GM12872 (cell line): ENCODE data around the gene RMND1.
A peak's percentile ranks its signal among the peaks of the same experiment; 100 is the strongest.

Experiments
- TF ChIP-seq, protein P1 (sequence below): IDR thresholded peaks from 3 replicates; pipeline ENCODE4 v1.5.1; 2011; ENCODE audit warnings: low read depth, mild to moderate bottlenecking, low read length, moderate library complexity; ENCODE audit not compliant: insufficient read depth

The RMND1 gene

DNA sequence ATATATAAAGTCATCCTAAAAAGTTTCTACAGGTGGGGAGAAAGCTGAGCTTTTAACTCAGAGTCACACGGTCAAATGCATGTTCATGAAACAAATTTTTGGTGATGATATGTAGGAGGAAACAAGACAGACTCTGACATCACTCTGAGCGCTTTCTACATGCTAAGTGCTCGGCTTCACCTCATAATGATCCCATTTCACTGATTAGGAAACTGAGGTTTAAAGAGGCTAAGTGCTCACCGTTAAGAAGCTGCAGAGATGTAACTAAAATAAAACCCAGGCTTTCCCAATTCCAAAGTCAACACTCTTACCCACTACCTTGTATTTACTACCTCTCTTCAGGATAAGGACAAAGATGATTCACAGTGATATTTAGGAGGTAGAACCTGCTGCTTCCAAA is 4.7 kb downstream of the RMND1 start:
- TF ChIP-seq, protein P1, sequence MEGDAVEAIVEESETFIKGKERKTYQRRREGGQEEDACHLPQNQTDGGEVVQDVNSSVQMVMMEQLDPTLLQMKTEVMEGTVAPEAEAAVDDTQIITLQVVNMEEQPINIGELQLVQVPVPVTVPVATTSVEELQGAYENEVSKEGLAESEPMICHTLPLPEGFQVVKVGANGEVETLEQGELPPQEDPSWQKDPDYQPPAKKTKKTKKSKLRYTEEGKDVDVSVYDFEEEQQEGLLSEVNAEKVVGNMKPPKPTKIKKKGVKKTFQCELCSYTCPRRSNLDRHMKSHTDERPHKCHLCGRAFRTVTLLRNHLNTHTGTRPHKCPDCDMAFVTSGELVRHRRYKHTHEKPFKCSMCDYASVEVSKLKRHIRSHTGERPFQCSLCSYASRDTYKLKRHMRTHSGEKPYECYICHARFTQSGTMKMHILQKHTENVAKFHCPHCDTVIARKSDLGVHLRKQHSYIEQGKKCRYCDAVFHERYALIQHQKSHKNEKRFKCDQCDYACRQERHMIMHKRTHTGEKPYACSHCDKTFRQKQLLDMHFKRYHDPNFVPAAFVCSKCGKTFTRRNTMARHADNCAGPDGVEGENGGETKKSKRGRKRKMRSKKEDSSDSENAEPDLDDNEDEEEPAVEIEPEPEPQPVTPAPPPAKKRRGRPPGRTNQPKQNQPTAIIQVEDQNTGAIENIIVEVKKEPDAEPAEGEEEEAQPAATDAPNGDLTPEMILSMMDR = no peak

DNA sequence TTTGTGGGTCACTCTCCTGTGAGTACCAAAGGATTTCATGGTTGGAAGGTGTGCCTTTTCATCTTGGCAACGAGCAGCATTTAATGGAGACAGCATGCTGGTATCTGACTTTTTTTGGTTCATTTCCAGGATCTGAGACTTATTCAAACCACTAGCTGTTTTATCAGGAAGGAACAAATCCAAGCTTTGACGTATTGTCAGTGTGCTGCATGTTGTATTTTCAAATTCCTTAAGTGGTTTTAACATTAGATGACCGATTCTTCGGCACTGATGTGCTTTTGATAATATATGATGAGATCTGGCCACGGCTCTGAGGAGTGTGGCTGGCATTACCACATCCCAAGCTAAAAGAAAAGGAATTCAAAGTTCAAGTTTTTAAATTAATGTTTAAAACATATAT is 6.4 kb downstream of the RMND1 start:
- TF ChIP-seq, protein P1 = no peak

GRCh38 chr6:151443911-151444621 is 7.9 kb downstream of the RMND1 start:
- TF ChIP-seq, protein P1 = no peak

GRCh38 chr6:151443454-151443853 is 8.5 kb downstream of the RMND1 start:
- TF ChIP-seq, protein P1 = no peak

DNA sequence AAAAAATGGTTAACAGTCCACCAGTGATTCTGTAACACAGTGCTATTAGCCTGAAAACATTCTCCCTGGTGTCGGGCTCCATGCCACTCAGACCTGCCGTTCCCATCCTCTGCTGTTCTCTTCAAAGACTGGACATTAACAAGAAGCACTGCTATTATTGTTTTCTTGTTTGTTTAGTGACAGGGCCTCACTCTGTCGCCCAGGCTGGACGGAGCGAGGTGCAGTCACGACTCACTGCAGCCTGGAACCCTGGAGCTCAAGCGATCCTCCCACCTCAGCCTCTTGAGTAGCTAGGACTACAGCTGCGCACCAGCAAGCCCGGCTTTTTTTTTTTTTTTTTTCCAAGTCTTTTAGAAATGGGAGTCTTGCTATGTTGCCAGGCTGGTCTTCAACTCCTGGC is 9.6 kb downstream of the RMND1 start:
- TF ChIP-seq, protein P1 = no peak

GRCh38 chr6:151441390-151442166 is 10.3 kb downstream of the RMND1 start:
- TF ChIP-seq, protein P1 = no peak

- TF ChIP-seq, protein P1 = peak; percentile 40
These were observed 11.0 kb downstream of the RMND1 start for GRCh38 chr6:151440930-151441329.
